GM12892 (cell line): ENCODE results near the gene SDCBP2. TPM values are rescaled to one million over a fixed set of nuclear protein-coding genes. Genes with fewer than 3 reads are reported as not detected.

Source experiments
- DNase-seq: peaks from one replicate; pipeline ENCODE4 v3.0.0; 2011; ENCODE audit not compliant: insufficient read length
- FAIRE-seq: peaks from 2 replicates; lab custom pipeline; 2011; peaks lifted over from hg19 to GRCh38; lab: Jason Lieb, UNC
- POLR2A ChIP-seq: IDR thresholded peaks from 2 replicates; pipeline ENCODE4 v1.6.1; 2011; ENCODE audit warnings: low read depth, low read length, control low read depth
- POLR2AphosphoS5 ChIP-seq: IDR thresholded peaks from 2 replicates; pipeline ENCODE4 v1.6.1; 2011; ENCODE audit warnings: low read depth, low read length, control low read depth
- TAF1 ChIP-seq: IDR thresholded peaks from 2 replicates; pipeline ENCODE4 v1.6.1; 2011; ENCODE audit warnings: low read depth, mild to moderate bottlenecking, control low read depth, low read length, borderline replicate concordance
- polyA plus RNA-seq: library from polyadenylated mRNA; unstranded; fragments of >200 nt; gene quantifications from one replicate; pipeline ENCODE4 v1.2.1, GENCODE V29; 2012; ENCODE audit warnings: missing spikeins, inconsistent platforms; ENCODE audit not compliant: missing spikeins

SDCBP2 gene, protein sequence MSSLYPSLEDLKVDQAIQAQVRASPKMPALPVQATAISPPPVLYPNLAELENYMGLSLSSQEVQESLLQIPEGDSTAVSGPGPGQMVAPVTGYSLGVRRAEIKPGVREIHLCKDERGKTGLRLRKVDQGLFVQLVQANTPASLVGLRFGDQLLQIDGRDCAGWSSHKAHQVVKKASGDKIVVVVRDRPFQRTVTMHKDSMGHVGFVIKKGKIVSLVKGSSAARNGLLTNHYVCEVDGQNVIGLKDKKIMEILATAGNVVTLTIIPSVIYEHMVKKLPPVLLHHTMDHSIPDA
- polyA plus RNA-seq, result 1.1 TPM

DNA sequence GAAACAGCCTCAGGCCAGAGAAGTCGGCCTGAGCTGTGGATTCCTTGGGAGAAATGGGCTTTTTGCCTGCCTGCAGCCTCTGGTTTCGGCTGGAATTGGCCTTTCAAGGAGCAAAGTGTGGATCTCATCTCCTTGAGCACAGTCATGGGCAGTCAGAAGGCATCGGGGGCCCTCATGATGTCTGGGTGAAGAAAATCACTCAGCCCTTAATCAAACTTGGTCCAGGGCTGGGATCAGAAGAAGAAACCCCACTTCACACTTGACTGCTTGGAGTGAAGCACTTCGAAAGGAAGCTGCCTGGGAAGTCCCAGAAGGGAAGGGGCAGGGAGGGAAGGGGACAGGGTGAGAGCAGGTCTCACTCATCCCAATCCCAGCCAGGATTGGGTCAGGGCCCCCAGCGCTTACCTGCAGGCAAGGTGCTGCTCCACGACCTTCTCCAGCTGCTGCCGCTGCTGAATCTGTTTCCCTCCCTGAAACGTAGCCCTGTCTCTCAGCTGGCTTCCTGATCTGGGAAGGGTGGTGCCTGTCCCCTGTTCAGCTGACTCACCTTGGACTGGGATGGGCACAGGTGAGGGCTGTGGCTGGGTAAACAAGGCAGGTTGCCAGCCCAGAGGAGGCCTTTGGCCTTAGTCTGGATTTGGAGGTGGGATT lies at the start of gene SDCBP2:
TSS of gene SDCBP2 (minus strand) at position 460 of the 651 bp plus-strand sequence. CDS start 8,723 bp downstream, outside the sequence.
- no peak for DNase-seq
- TF ChIP-seq TAF1 (no peak), POLR2AphosphoS5 (no peak), POLR2A (no peak)
- FAIRE-seq, result no peak

DNA sequence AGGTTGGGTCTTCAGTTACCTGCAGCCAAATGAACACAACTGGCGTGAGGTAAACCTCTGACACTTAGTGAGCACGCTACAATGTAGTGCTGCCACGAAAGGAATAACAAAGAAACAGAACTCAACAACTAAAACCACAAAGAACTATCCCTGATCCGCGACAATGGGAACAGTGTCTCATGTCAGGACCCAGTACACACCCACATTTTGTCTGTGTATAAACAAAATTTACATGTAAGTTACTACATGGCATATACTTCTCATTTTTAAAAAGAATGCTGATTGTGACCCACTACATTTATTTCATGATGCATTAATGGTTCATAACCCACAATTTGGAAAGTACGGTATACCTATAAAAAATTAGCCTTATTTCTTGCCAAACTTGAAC lies 49.8 kb upstream of the SDCBP2 start:
- TF ChIP-seq TAF1 (no peak), POLR2AphosphoS5 (no peak), POLR2A (no peak)
- FAIRE-seq, result no peak

DNA sequence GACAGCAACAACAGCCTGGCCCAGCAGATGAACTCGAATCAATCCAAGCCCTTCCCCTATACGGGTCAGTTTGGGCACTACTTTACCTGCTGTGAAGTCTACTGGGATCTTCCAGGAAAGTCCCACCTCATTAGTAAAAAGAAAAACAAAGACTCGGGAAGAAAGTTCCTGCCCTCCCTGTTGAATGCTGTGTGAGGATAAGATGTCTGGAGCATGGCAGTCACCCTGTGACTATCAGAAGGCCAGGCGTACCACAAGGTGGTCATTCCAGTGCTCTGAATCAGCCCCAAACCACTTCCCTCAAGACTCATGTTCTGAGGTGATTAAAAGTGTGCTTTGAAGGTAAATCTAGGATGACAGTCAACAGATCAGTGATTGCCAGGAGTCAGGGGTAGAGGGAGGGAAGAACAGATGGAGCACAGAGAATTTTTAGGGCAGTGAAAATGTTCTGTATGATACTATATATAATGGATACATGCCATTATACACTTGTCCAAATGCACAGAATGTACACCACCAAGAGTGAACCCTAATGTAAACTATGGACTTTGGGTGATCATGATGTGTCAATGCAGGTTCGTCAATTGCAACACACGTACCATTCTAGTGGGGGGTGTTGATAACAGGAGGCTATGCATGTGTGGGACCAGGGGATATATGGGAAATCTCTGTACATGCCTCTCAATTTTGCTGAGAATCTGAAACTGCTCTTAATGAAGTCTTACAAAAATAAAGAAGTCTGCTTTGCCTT lies 49.2 kb upstream of the SDCBP2 start:
- no peak for FAIRE-seq
- DNase-seq, result no peak
- TF ChIP-seq TAF1, result no peak
- TF ChIP-seq POLR2AphosphoS5, result no peak

More for the DNA sequence above, 49.8 kb upstream of the SDCBP2 start:
- DNase-seq, result no peak

DNA sequence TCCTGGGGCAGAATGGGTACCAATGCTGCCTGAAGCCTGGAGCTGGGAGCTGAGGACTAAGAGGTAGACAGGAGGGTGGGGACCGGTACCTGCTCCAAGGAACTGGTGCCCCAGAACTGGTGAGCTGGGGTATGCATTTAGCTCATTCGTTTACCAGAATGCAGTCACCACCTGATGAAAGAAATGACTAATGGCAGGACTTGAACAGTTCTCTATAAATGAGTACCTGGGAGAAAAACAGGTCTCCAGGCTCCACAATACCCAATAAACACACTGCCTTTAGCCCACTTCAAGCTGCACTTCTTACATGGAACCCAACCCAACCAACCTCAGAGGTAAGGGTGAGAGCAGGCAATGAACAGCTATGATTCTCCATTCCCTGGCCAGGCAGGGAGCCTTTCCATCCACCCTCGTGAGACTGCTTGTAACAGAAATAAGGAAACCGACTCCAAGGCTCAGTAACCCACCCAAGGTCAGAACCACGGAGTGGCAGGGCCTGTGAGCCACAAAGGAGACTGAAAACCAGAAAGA lies 48.5 kb upstream of the SDCBP2 start:
- peak; percentile 30 for FAIRE-seq
- DNase-seq, result no peak
- TF ChIP-seq TAF1 (no peak), POLR2A (peak; percentile 50; the same call in 1 of the 2 replicates)

DNA sequence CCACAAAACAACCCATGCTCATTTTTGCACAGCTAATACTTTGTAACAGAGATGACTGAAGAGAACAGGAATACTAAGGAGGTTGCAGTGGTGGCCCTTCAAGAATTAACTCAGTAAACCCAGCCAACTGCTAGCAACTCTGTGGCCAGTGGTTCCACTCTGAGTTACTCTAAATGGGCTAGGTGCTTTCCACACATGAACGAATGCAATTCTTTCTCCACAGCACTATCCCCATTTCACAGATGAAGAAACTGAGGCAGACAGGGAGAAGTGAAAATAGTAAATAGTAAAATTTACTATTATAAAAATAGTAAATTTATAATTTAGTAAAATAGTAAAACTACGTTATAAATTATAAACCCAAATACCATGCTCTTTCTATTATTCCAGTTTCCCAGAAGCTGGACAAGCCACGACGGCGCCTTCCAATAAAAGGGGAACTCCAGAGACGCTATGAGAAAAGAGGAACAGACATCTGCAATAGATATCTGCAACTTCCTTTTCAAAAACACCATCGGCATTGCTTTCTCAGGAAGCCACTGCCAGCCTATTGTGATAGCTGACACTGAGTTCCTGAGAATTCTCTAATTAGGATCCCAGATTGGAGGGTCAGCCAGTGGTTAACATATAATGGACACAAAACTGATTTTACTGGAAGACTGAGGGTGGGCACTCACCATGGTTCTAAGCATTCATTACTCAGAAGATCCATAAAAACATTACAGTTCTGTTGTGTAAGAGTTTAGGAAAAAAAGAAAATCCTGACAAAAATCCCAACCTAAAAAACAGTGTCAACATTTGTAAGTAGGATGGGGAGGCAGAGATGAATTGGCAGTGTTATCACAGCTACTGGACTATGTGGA lies 47.7 kb upstream of the SDCBP2 start:
- DNase-seq (no peak), FAIRE-seq (peak; percentile 5)
- TF ChIP-seq POLR2A, result no peak
- no peak for TF ChIP-seq TAF1
- TF ChIP-seq POLR2AphosphoS5, result no peak

DNA sequence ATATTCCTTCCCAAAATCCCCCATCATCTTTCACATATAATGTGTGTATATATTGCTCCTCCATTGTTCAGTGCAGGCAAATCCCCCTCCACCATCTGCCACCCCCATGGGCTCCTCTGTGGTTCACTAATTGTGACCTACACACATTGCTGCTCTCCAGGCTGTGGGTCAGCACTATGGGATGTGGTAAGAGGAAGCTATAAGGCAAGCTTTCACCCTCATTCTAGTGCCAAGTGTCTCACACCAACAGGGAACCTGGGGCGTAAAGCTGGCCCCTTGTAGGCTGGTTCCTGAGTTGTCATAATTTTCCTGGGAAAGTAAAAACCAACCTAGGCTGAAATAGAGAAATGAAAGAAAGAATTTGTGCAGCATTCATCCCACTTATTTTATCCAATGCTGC lies 47.1 kb upstream of the SDCBP2 start:
- DNase-seq (no peak), FAIRE-seq (no peak)
- TF ChIP-seq TAF1, result no peak

DNA sequence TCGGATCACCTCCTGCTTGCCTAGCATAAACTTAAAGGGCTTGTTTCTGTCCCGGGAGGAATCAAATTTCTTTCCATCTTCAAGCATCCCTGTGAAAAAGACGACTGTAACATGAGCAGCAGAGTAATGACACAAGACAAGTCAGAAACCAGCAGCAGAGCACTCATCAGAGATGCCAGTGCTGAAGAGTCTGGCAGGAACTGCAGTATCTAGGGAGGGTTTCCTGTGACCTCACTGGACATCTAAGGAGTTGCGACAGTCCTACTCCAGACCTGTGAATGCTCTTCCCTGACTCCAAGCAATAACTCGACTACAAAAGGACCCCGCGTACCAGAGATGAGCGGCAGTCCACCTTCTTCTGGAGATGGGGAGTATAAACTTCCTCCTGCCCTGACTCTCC lies 46.6 kb upstream of the SDCBP2 start:
- no peak for FAIRE-seq
- no peak for DNase-seq
- TF ChIP-seq POLR2AphosphoS5 (no peak), TAF1 (no peak), POLR2A (no peak)

DNA sequence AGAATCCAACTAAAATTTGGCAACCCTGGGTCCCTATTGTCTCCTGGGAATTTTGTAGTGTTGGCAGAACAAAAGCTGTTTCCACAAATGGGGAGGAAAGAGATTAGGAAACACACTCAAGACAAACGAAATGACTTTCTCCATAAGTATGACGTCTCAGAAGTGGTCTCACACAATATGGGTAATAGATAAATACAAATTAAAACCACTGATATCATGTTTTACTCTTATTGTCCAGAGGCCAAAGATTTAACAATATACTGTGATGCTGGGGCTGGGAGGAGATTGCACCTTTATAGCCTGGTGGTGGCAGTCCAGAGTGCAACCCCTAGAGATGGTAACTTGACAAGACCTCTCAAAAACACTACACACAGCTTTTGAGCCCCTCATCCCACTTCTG lies 45.3 kb upstream of the SDCBP2 start:
- DNase-seq (no peak), FAIRE-seq (no peak)
- no peak for TF ChIP-seq POLR2AphosphoS5
- no peak for TF ChIP-seq POLR2A
- no peak for TF ChIP-seq TAF1

DNA sequence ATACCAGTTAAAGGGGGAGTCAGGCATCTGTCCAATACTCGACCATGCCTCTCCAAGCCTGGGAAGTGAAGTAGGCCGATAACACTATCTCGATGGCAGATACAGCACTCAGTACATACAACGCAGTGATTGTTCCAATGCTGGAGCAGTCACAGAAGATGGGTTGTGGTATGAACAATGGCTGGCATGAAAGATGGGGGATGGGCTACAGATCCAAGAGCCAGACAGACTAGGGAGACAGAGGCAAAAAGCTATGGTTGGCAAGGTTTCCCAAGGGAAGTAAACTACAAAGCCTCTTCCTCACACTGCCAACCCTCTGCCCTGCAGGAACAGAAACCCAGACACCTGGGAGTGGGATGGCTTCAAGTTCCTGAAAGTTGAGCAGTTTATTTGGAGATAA lies 44.7 kb upstream of the SDCBP2 start:
- DNase-seq (no peak), FAIRE-seq (no peak)
- no peak for TF ChIP-seq POLR2AphosphoS5
- TF ChIP-seq TAF1, result no peak
- no peak for TF ChIP-seq POLR2A

DNA sequence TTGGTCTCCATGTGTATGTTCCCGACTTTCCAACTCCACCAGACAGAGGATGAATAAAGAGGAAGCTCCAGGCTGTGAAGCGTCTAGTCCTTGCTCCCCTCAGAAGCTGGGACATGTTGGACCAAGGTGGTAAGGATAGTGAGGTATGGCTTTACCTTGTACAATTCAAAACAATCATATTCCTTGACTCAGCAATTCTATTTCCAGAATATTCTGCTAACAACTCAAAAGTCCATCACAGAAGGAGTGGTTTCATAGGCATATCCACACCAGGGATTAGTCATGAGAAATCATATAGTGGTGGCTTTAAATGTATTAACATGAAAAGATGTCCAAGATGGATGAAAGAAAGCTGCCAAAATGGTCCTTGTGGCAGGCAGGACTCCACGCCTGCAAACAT lies 44.1 kb upstream of the SDCBP2 start:
- TF ChIP-seq TAF1 (no peak), POLR2AphosphoS5 (no peak), POLR2A (no peak)
- DNase-seq, result no peak
- no peak for FAIRE-seq

DNA sequence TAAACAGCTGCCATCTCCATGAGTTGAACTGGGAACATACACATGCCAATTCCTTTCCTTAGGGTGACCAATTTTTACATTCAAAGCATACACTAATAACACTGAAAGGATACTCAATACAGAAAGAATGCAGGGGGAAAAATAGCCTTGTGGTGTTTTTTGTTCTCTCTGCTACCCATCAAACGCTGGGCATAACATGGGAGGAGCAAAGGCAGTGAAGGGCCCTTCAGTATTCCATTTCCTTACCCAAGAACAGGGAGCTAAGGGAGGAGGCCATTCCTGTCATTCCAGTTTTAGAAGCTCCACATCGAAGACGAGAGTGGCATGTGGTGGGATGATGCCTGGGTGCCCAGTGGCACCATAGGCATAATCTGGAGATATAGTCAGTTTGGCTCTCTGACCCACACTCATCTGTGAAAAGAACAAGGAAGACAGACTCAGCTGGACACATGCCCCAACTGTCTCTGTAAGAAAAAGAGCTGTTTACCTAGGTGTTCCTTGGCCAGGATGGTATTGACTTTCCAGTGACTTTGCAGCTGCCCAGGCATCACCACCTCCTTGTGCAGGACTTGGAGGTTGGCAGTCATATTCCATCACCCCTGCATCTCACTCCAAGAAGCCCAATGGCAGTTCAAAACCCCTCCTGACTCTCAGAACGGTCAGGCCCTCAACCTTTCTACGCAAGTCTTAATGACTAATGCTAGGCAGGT lies 43.0 kb upstream of the SDCBP2 start:
- FAIRE-seq (no peak), DNase-seq (no peak)
- TF ChIP-seq POLR2A (no peak), POLR2AphosphoS5 (no peak), TAF1 (no peak)
